SIG-M5 treated with dmso at 0.1 percent for 504 hours (cell line): ENCODE measurements around the gene TEAD1.
A peak's percentile ranks its signal among the peaks of the same experiment; 100 is the strongest.

Experiments
- DNase-seq: peaks from one replicate; lab custom pipeline; 2025; ENCODE audit not compliant: unreplicated experiment; lab: John Stamatoyannopoulos, UW

The TEAD1 gene

GRCh38 chr11:12886508-12886907, 212.3 kb downstream of the TEAD1 start:
- DNase-seq = no peak

DNA sequence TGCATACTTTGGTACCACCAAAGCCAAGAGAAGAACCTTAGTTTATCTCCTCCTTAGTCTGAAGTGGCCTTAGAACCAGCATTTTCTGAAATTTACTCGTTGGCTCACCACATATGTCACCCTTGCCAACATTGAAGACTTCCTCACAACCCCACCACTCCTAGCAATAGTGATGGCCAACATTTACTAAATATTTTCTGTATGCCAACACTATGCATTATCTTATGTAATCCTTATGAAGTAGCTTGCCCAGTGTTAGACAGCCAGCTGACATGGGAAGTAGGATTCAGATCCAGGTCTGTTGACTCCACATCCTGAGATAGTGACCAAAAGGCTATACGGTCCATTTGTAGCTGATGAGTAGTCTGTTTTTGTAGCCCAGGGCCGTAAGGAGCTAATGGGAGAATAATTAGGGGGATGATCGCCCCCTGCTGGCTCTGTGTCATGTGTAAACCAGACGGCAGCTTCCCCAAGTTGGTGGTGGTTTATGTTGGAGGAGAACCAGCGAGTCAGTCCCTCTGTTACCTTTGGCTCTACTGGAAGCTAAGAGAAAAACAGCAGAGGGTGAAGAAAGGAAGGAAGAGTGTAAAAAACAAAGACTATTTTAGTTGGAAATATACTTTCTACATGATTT, 214.4 kb downstream of the TEAD1 start:
- peak; percentile 53 for DNase-seq

DNA sequence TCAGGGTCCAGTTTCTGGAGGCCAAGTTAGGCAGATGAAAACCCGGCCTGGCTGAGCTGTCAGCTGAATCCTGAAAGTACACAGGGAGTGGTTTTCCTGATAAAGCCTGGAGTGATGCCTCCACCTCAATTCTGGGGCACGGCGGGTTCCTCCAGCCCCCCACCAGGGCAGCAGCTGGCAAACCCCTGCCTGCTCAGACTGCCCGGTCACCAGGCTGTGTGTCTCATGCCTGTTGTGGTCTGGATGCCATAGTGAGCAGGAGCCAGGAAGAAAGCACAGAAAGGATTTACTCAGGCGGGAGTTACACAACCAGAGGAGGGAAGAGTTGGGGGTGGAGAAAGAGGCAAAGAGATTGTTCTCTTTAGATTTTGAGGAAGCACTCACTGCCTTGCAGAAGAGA, 215.0 kb downstream of the TEAD1 start:
- DNase-seq = peak; percentile 63

DNA sequence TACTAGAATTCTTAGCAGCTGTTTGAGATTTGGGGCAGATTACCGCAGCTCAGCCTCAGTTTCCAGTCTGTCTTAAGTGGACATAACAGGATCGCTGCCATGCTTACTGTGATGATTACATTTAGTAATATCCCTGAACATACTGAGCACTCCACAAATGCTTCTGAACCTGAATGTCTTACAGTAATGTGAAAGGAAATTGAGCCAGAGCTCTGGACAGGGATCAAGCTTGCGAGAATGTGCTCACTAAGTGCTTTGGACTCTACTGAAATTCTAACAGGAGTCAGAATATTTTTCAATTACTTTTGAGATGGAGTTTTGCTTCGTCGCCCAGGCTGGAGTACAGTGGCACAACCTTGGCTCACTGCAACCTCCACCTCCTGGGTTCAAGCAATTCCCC, 216.3 kb downstream of the TEAD1 start:
- DNase-seq = no peak

- DNase-seq = peak; percentile 35
These were observed 219.8 kb downstream of the TEAD1 start for GRCh38 chr11:12893787-12894672.

DNA sequence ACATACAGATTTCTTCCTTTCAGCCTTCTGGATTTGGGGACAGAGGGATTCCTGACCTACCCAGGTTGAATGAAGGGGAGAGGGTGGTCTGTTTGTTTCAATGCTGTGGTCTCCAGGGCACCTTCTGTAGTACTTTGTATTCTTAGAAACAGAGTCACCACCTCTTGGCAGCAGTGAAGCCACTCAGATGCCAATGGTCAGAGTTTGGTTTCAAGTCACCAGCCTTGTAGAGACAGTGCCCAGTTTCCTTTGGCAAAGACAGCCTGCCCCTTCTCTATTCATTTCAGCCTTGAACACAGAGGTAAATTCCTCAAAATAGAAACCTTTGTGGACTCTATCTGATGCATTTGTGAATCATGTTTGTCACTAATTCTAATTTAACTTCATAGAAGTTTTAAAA, 223.2 kb downstream of the TEAD1 start:
- no peak for DNase-seq

- DNase-seq = no peak
These were observed 223.6 kb downstream of the TEAD1 start for GRCh38 chr11:12897867-12898266.

GRCh38 chr11:12900496-12900895, 226.3 kb downstream of the TEAD1 start:
- DNase-seq = no peak

- DNase-seq = no peak
These were observed 227.1 kb downstream of the TEAD1 start for GRCh38 chr11:12901272-12901671.

DNA sequence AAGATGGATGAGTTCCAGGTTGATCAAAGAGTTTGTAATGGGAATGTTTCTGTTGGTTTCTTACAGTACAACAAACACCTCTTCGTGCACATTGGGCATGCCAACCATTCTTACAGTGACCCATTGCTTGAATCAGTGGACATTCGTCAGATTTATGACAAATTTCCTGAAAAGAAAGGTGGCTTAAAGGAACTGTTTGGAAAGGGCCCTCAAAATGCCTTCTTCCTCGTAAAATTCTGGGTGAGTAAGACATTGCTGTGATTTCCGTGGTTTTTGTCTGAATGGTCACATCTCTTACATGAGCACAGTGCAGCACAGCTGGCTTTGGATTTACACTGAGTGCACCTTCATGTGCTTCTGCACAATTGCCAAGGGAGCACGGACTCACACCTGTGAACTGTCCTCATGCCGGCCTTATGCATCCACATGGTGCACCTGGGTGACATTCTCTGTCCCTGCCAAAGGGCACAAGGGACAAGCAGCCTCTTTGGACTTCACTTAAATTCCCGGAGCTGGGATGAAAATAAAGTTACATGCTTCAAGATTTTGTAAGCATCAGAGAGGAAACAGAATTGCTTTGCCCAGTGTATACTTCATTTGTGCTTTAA, 227.8 kb downstream of the TEAD1 start:
- DNase-seq = no peak

DNA sequence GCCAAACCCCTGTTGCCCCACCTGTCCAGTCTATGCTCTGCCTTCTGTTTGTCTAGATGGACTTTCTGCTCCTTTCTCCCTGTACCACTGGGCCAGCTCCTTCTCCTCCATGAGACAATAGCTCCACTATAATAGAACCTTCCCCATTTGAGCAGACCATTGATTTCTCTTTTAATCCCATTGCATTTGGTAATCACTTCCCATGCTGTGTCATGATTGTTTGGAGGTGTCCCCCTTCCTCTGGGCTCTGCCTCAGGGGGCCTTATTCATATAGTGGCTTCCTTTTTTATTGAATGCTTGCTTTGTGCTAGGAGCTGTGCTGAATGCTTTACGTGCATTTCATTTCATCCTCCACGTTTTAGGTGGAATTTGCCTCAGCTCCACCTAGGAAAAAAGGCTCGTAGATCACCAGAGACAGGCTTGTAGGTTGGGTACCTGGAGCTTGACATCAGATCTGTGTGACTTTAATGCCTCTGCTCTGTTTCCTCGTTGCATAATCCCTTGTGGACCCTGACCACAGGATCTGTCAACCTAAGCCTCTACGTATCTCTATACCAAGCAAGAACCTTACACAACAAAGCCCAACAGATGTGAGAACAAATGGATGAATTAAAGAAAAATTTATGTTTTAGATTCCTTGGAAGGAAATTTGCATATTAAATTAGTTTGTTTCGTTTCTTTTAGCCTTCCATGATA, 228.7 kb downstream of the TEAD1 start:
- no peak for DNase-seq

DNA sequence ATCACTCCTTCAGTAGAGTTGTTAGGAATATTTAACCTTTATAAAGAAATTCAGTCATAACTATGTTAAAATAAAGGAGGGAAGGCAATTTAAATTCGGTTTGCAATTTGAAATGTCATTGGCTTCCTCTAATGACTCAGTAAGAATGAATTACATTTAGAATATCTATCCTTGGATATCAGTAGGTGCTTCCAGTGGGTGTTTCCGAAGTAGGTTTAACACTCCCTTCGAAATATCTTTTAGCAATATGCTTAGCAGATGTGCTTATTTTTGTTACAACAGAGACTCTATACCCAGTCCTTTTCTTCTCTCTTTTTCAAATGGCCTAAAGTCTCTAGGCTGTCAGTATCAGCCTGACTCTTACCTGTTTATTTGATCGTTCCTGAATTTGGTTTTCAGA, 231.2 kb downstream of the TEAD1 start:
- DNase-seq = no peak

DNA sequence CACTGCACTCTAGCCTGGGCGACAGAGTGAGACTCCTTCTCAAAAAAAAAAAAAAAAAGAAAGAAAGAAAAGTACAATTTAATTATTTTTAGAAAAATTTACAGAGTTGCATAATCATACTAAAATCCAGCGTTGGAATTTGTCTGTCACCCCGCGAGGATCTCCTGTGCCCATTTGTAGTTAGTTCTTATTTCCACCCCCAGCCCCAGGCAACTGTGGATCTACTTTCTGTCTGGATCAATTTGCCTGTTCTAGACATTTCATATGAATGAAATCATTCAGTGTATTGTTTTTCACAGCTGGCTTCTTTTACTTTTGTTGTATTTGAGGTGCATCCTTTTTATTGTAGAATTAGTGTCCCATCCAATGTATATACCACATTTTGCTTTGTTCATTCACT, 232.3 kb downstream of the TEAD1 start:
- no peak for DNase-seq

GRCh38 chr11:12909879-12910278, 235.7 kb downstream of the TEAD1 start:
- no peak for DNase-seq

GRCh38 chr11:12914400-12914912, 240.2 kb downstream of the TEAD1 start:
- peak; percentile 4 for DNase-seq

DNA sequence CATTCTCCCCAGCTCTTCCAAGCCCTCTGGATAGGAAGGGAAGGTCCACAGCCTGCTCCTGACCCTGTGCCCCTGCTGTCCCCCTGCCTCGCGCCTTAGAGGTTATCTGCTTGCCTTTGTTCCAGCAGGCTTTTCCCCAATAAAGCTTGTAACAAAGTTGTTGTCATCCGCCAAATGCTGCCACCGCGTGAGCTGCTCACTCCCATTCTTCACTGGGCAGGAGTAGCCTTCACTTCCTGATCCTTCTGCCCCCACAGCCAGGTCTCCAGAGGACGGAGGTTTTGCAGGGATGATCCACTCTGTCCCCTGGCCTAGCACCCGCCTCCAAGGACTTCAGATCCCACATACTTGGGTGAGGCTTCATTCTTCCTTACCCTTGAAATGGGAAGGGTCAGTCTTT, 240.9 kb downstream of the TEAD1 start:
- DNase-seq = no peak

- DNase-seq = no peak
These were observed 243.6 kb downstream of the TEAD1 start for GRCh38 chr11:12917822-12918221.

GRCh38 chr11:12918667-12919066, 244.4 kb downstream of the TEAD1 start:
- DNase-seq = no peak

- DNase-seq = no peak
These were observed 248.2 kb downstream of the TEAD1 start for GRCh38 chr11:12922418-12922817.

DNA sequence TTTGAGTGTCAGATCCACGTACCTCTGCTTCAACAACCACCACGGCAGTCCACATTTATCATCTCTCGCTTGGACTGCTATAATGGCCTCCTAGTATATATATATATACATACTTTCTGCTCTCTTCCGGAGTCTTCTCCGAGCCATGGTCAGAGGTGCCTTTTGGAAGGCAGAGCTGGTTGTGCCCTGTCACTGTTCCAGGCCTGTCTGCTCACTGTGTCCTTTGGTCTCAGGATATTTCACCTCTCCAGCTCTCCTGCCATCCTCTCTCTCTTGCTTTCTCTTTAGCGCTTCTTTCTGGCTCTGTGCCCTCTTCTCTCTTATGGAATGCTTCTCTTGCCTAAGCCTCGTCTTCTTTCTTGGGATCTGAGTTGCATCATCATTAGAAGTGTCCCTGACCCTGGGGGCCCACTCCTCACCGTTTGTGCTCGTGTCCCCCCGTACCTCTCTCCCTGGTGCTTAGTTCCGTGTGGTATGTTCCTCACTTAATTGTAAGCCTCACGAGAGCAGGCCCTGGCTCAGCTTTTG, 248.8 kb downstream of the TEAD1 start:
- DNase-seq = no peak

DNA sequence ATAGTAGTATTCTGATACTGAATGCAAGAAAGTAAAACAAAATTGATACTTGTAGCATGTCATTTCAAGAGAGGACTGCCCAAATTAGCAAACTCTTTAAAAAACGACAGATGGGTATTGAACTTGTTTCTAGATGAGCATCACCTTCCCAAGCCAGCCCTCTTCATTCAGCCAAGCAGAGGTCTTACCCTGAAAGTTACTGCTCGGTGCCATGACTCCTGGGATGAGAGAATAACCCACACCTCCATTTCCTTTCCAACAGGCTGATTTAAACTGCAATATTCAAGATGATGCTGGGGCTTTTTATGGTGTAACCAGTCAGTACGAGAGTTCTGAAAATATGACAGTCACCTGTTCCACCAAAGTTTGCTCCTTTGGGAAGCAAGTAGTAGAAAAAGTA, 250.4 kb downstream of the TEAD1 start:
- DNase-seq = no peak
